ENCODE data around the gene SLC5A2.
A peak's percentile ranks its signal among the peaks of the same experiment; 100 is the strongest.

The SLC5A2 gene

DNA sequence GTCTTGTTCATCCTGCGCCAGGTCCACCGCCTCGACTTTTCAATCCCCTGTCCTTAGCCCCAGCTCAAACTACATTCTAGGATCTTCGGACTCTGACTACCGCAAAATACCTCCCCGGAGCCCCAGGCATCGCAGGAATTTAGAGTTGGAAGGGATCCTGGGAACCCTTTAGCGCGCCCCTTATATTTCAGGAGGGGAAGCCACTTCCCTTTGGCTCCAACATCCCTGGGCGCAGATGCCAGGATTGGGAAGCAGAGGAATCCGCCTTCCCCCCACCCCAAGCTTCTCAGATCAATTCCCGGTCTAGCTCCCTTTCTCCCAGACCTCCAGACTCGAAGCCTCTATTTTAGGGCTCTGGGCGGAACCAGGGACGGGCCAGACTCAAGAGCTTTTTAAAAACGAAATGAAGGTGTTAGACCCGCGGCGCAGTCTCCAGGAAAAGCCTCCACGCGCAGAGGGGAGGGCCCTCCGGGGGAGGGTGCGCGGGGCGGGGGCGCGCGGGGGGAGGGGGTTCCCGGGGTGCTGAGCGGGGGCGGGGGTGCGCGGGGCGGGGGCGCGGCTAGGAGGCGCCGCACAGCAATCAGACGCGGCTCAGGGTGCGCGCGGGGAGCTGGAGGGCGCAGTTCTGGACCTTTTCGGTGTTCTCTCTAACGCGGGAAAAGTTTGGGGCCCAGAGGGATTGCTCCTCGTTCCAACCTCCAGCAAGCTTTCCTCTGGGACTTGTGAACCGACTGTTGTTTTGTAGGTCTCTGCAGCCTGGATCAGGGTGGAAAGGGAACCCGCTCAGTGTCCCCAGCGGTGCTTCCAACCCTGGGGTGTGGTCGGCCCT is 46.4 kb downstream of the SLC5A2 start:
- TF ChIP-seq, protein P1, sequence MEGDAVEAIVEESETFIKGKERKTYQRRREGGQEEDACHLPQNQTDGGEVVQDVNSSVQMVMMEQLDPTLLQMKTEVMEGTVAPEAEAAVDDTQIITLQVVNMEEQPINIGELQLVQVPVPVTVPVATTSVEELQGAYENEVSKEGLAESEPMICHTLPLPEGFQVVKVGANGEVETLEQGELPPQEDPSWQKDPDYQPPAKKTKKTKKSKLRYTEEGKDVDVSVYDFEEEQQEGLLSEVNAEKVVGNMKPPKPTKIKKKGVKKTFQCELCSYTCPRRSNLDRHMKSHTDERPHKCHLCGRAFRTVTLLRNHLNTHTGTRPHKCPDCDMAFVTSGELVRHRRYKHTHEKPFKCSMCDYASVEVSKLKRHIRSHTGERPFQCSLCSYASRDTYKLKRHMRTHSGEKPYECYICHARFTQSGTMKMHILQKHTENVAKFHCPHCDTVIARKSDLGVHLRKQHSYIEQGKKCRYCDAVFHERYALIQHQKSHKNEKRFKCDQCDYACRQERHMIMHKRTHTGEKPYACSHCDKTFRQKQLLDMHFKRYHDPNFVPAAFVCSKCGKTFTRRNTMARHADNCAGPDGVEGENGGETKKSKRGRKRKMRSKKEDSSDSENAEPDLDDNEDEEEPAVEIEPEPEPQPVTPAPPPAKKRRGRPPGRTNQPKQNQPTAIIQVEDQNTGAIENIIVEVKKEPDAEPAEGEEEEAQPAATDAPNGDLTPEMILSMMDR (IDR thresholded peaks at IDR 0.05; ENCODE audit: low read depth, low read length), result no peak
- peak; percentile 3 to 59 for DNase-seq (ENCODE audit: low read depth in 2 of 2)
- H3K4me3 ChIP-seq (replicated peaks in 1 of 2; ENCODE audit: low read depth in 2 of 2, low read length in 2 of 2), result peak overlapping the region in 1 of 2 donors; percentile 22

DNA sequence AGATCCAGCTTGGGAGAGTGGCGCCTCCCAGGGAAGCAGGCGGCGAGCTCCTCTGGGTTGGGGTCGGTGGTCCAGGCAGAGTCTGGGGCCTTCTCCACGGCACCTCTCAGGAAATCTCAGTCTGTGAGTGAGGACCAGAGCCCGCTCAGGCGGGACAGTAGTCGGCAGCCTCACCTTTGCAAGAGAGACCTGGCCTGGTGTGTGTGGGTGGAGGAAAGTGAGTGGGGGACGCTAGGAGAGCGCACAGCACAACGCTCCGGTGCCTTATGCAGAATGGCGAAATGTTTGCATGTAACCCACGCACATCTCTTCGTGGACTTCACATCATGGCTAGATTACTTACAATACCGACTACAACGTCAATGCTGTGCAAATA is 47.0 kb downstream of the SLC5A2 start:
- no peak overlapping the region for H3K4me3 ChIP-seq (replicated peaks in 1 of 2; ENCODE audit: low read depth in 2 of 2, low read length in 2 of 2)
- no peak for DNase-seq (ENCODE audit: low read depth in 2 of 2)
- TF ChIP-seq, protein P1 (IDR thresholded peaks at IDR 0.05; ENCODE audit: low read depth, low read length), result no peak

DNA sequence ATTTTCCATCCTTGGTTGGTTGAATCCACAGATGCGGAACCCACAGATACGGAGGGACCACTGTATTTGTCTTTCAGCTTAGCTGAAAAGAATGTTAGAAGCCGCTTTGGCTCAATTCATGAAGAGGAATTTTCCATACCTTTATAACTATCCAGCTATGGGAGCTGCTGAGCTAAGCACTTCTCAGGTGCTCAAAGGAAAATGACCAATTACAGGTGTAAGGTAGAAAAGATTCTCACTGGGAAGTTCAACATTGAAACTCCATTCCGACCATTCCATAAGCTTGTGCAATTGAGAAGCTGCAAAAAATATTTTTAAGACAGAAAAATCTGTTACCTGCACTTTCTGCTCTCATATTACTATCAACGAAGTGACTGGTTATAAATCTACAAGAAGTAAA is 47.5 kb downstream of the SLC5A2 start:
- TF ChIP-seq, protein P1 (IDR thresholded peaks at IDR 0.05; ENCODE audit: low read depth, low read length), result no peak
- no peak for DNase-seq (ENCODE audit: low read depth in 2 of 2)
- no peak overlapping the region for H3K4me3 ChIP-seq (replicated peaks in 1 of 2; ENCODE audit: low read depth in 2 of 2, low read length in 2 of 2)

DNA sequence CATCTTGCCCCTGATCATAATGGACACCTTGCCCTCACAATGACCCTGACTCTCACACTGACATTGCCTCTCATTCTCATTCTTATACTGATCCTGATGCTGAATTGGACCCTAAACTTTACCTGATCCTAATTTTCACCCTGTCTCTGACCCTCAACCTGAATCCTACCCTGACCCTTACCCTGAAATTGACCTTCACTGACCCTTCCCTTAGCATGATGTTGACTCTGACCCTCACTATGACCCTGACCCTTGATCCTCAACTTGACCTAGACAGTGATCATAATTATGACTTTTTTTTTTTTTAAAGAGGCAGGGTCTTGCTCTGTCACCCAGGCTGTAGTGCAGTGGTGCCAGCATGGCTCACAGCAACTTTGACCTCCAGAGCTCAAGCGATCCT is 48.2 kb downstream of the SLC5A2 start:
- no peak overlapping the region for H3K4me3 ChIP-seq (replicated peaks in 1 of 2; ENCODE audit: low read depth in 2 of 2, low read length in 2 of 2)
- TF ChIP-seq, protein P1 (IDR thresholded peaks at IDR 0.05; ENCODE audit: low read depth, low read length), result no peak
- no peak for DNase-seq (ENCODE audit: low read depth in 2 of 2)

DNA sequence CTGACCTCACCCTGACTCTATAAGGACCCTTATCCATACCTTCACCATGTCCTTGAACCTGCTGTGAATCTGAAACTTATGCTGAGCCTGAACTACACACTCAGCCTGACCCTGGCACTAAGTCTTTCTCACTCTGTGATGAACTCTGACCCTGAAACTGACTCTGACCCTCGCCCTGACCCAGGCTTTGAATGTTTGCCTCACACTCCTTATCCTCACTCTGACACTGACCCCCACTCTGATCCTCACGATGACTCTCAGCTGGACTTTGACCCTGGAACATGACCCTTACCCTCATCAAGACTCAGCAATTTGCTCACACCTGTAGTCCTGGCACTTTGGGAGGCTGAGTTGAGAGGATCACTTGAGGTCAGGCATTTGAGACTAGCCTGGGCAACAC is 49.2 kb downstream of the SLC5A2 start:
- TF ChIP-seq, protein P1 (IDR thresholded peaks at IDR 0.05; ENCODE audit: low read depth, low read length), result no peak
- no peak overlapping the region for H3K4me3 ChIP-seq (replicated peaks in 1 of 2; ENCODE audit: low read depth in 2 of 2, low read length in 2 of 2)
- DNase-seq (ENCODE audit: low read depth in 2 of 2), result no peak

DNA sequence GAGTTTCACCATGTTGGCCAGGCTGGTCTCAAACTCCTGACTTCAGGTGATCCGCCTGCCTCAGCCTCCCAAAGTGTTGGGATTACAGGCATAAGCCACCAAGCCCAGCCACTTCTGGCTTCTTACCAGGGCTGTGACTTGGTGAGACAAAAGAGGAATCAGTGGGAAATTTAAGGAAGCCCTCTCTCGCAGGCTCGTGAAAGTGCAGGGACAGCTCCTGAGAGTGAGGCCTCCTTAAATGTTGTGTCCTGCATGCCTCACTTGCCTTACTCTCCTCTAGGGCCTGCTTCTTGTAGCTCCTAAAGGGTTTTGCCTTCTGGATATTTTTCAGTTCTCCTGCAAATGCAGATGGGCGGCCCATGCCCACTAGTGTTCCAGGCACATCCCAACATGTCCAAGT is 50.0 kb downstream of the SLC5A2 start:
- no peak for DNase-seq (ENCODE audit: low read depth in 2 of 2)
- TF ChIP-seq, protein P1 (IDR thresholded peaks at IDR 0.05; ENCODE audit: low read depth, low read length), result no peak
- H3K4me3 ChIP-seq (replicated peaks in 1 of 2; ENCODE audit: low read depth in 2 of 2, low read length in 2 of 2), result no peak overlapping the region

DNA sequence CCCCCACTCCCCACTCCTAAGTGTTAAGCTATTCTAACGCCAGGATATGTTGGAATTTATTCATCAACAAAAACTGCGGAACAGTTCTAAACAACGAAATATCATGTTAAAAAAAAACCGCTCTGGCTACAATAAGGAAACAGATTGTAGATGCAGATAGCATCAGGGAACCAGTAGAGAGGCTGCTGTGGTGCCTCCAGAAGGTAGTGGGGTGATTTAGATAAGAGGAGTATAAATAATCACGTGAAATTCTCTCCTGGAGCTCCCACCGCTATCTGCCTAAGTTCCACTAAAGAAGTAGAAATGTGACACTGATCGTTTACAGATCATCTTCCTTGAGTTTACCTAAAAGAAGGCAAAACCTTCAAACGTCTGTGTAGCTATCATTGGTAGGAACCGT is 52.8 kb downstream of the SLC5A2 start:
- TF ChIP-seq, protein P1 (IDR thresholded peaks at IDR 0.05; ENCODE audit: low read depth, low read length), result no peak
- H3K4me3 ChIP-seq (replicated peaks in 1 of 2; ENCODE audit: low read depth in 2 of 2, low read length in 2 of 2), result no peak overlapping the region
- DNase-seq (ENCODE audit: low read depth in 2 of 2), result no peak
